IMR-90 (cell line): ENCODE results near the gene RPS15A. TPM values are rescaled to one million over a fixed set of nuclear protein-coding genes. Genes with fewer than 3 reads are reported as not detected.
"Not testable (repeated sequence)": the region's sequence is repeated elsewhere in the genome, so short reads cannot be mapped to it uniquely, and the experiment has no call there.

Experiments
- ATAC-seq: fragments of 200-7000 bp; cut with Tn5 transposase; 2 replicates; pipeline ENCODE4 v1.9.1; 2020; ENCODE audit warnings: low read depth, mild to moderate bottlenecking, moderate library complexity
- BruUV-seq: library from RNA; stranded (reverse); fragments of 400-500 nt; replicated peaks from 2 replicates; lab custom pipeline; 2021; lab: Mats Ljungman, UMichigan
- CTCF ChIA-PET: fragments of 300-600 bp; formaldehyde crosslinking; extraction: SDS; loops from one replicate; lab custom pipeline; 2021; ENCODE audit warnings: antibody characterized with exemption; lab: Yijun Ruan, JAX
- POLR2A ChIA-PET: fragments of 300-600 bp; sonication (Branson Sonifier 250); formaldehyde crosslinking; loops from one replicate; lab custom pipeline; 2022; ENCODE audit warnings: antibody characterized with exemption; ENCODE audit not compliant: unreplicated experiment; lab: Charles Lee
- DNase-seq: peaks from one replicate; pipeline ENCODE4 v3.0.0; 2013
- H2AFZ ChIP-seq: replicated peaks from 2 replicates; pipeline ENCODE3; 2013; ENCODE audit warnings: low read length, mild to moderate bottlenecking; ENCODE audit not compliant: poor library complexity
- H2AK5ac ChIP-seq: 2 replicates; pipeline ENCODE4 v1.6.1; 2013; ENCODE audit warnings: low read depth, low read length, inconsistent platforms
- H2AK9ac ChIP-seq: replicated peaks from 2 replicates; pipeline ENCODE3; 2013; ENCODE audit warnings: mild to moderate bottlenecking, low read depth, low read length, moderate library complexity; ENCODE audit not compliant: poor library complexity
- H2BK120ac ChIP-seq: 2 replicates; pipeline ENCODE4 v1.6.1; 2013; ENCODE audit warnings: low read depth, low read length, inconsistent platforms
- H2BK15ac ChIP-seq: 3 replicates; pipeline ENCODE4 v1.6.1; 2013; ENCODE audit warnings: low read depth, low read length, inconsistent platforms
- H2BK20ac ChIP-seq: 2 replicates; pipeline ENCODE4 v1.6.1; 2013; ENCODE audit warnings: low read depth, mild to moderate bottlenecking, inconsistent platforms, low read length, moderate library complexity
- H2BK5ac ChIP-seq: 2 replicates; pipeline ENCODE4 v1.6.1; 2013; ENCODE audit warnings: mild to moderate bottlenecking, low read depth, low read length, inconsistent platforms; ENCODE audit not compliant: poor library complexity, severe bottlenecking
- H3K14ac ChIP-seq: replicated peaks from 2 replicates; pipeline ENCODE4 v1.6.1; 2013; ENCODE audit warnings: low read depth, low read length, inconsistent platforms
- H3K18ac ChIP-seq: 2 replicates; pipeline ENCODE4 v1.6.1; 2013; ENCODE audit warnings: low read depth, low read length, control low read depth
- H3K23ac ChIP-seq: 2 replicates; pipeline ENCODE4 v1.6.1; 2013; ENCODE audit warnings: low read depth, low read length, inconsistent platforms
- H3K27ac ChIP-seq: 2 replicates; pipeline ENCODE4 v1.5.1; 2013; ENCODE audit warnings: mild to moderate bottlenecking, control low read depth, low read length; ENCODE audit not compliant: insufficient read depth
- H3K27me3 ChIP-seq: 2 replicates; pipeline ENCODE4 v1.6.1; 2013; ENCODE audit warnings: low read length; ENCODE audit not compliant: control insufficient read depth, insufficient read depth
- H3K36me3 ChIP-seq: 2 replicates; pipeline ENCODE4 v1.6.1; 2013; ENCODE audit warnings: low read length, mixed read lengths; ENCODE audit not compliant: control insufficient read depth, insufficient read depth
- H3K4ac ChIP-seq: 2 replicates; pipeline ENCODE4 v1.6.1; 2013; ENCODE audit warnings: low read depth, low read length, inconsistent platforms
- H3K4me1 ChIP-seq: 2 replicates; pipeline ENCODE4 v1.6.1; 2013; ENCODE audit warnings: low read length, mixed read lengths; ENCODE audit not compliant: control insufficient read depth, insufficient read depth
- H3K4me2 ChIP-seq: 2 replicates; pipeline ENCODE4 v1.6.1; 2013; ENCODE audit warnings: low read depth, mild to moderate bottlenecking, control low read depth, low read length, moderate library complexity
- H3K4me3 ChIP-seq: 2 replicates; pipeline ENCODE4 v1.5.1; 2013; ENCODE audit warnings: low read depth, mild to moderate bottlenecking, control low read depth, low read length, moderate library complexity; ENCODE audit not compliant: insufficient read depth
- H3K56ac ChIP-seq: 2 replicates; pipeline ENCODE4 v1.6.1; 2013; ENCODE audit warnings: low read length, inconsistent platforms; ENCODE audit not compliant: insufficient read depth; ENCODE audit errors: extremely low read depth
- H3K79me1 ChIP-seq, 2 experiments: 2 replicates each; pipeline ENCODE4 v1.6.1; 2013; ENCODE audit warnings: low read length in 2 of 2, inconsistent platforms in 1 of 2, low read depth in 1 of 2
- H3K9ac ChIP-seq: 2 replicates; pipeline ENCODE4 v1.6.1; 2013; ENCODE audit warnings: low read depth, low read length, control low read depth
- H3K9me1 ChIP-seq: 2 replicates; pipeline ENCODE4 v1.6.1; 2013; ENCODE audit warnings: low read length, inconsistent platforms; ENCODE audit not compliant: insufficient read depth
- H3K9me3 ChIP-seq: 2 replicates; pipeline ENCODE4 v1.6.1; 2013; ENCODE audit warnings: low read length; ENCODE audit not compliant: control insufficient read depth, insufficient read depth
- H4K20me1 ChIP-seq: 2 replicates; pipeline ENCODE4 v1.6.1; 2013; ENCODE audit warnings: low read length, inconsistent platforms; ENCODE audit not compliant: insufficient read depth
- H4K5ac ChIP-seq: 2 replicates; pipeline ENCODE4 v1.6.1; 2013; ENCODE audit warnings: mild to moderate bottlenecking, low read depth, low read length, control low read depth
- H4K8ac ChIP-seq, 2 experiments: 2 replicates each; pipeline ENCODE4 v1.6.1; 2013; ENCODE audit warnings: low read depth in 2 of 2, low read length in 2 of 2, control low read depth in 1 of 2, inconsistent platforms in 1 of 2
- H4K91ac ChIP-seq: 2 replicates; pipeline ENCODE4 v1.6.1; 2013; ENCODE audit warnings: low read depth, low read length, inconsistent platforms; ENCODE audit not compliant: insufficient read depth
- WGBS, 2 experiments: methylation state at CpG; one replicate each; pipeline versions ENCODE4 v1.1.5 to v1.1.7; 2013; ENCODE audit warnings: missing lambda C conversion rate in 2 of 2; ENCODE audit not compliant: insufficient read length in 1 of 2; ENCODE audit errors: extremely low coverage in 2 of 2; 5-methylcytosine and 5-hydroxymethylcytosine counted together
- dilution Hi-C: fragments of 300-500 bp; cut with HindIII; formaldehyde crosslinking; loops from one replicate; pipeline ENCODE4 v1.14.3; 2018; ENCODE audit warnings: low sequenced_read_pairs; ENCODE audit not compliant: unreplicated experiment
- in situ Hi-C: fragments of 300-500 bp; cut with MboI; formaldehyde crosslinking; loops from 3 replicates; pipeline ENCODE4 v1.14.3; 2019; ENCODE audit warnings: low sequenced_read_pairs, inconsistent platforms, mixed read lengths
- intact Hi-C: fragments of 100-400 bp; cut with micrococcal nuclease; formaldehyde crosslinking; loops from 2 replicates; pipeline ENCODE4 v1.10.0; 2022
- polyA plus RNA-seq, 3 experiments: library from polyadenylated mRNA; depleted of rRNA; stranded (reverse); fragments of >200 nt; gene quantifications; 2 replicates each; pipeline ENCODE4 v1.2.3, GENCODE V29; 2012; ENCODE audit warnings: low replicate concordance in 1 of 3
- total RNA-seq: library from RNA; depleted of rRNA; stranded (reverse); fragments of >200 nt; gene quantifications from 2 replicates; pipeline ENCODE4 v1.2.3, GENCODE V29; 2012

RPS15A gene
- total and polyA plus RNA-seq, 2 of the 4 experiments (the other 2 are of a cell fraction), result 4,588 to 4,619 TPM

- H3K18ac ChIP-seq, H3K23ac ChIP-seq, H3K27ac ChIP-seq, H3K9me3 ChIP-seq, H3K14ac ChIP-seq, H3K27me3 ChIP-seq, H4K91ac ChIP-seq, H3K4me2 ChIP-seq, H4K20me1 ChIP-seq, H2AK9ac ChIP-seq, H3K4ac ChIP-seq, H2AK5ac ChIP-seq, H2AFZ ChIP-seq, H4K8ac ChIP-seq, H2BK120ac ChIP-seq, H3K4me1 ChIP-seq, dilution Hi-C loops, H4K5ac ChIP-seq, H2BK15ac ChIP-seq, CTCF ChIA-PET, intact Hi-C loops, H2BK20ac ChIP-seq, ATAC-seq, H3K9ac ChIP-seq, H3K36me3 ChIP-seq, H3K56ac ChIP-seq, BruUV-seq, H3K79me1 ChIP-seq, POLR2A ChIA-PET, H3K9me1 ChIP-seq, in situ Hi-C loops, H3K4me3 ChIP-seq, DNase-seq, H2BK5ac ChIP-seq: not testable (repeated sequence)
- 93% methylated on average over 6 of the region's 11 CpGs; no CpG with 5 or more reads in 1 of the 2 experiments for WGBS, 2 experiments
Measured at GRCh38 chr16:18770336-18770962, 19.7 kb downstream of the RPS15A start.

DNA sequence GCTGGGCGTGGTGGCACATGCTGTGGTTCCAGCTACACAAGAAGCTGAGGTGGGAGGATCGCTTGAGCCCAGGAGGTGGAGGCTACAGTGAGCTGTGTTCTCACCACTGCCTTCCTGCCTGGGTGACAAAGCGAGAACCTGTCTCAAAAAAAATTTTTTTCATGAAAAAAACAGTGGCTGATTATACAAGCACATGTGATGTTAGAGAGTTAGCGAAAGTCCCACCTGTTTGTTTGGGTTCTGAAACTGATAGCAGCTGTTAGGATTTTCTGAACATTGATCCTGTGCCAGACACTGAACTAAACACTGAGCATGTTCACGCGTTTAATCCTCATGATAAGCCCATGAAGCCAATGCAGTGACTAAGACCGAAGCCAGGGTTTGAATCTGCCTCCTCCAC lies 22.9 kb downstream of the RPS15A start:
- H3K56ac ChIP-seq, H3K4me2 ChIP-seq, H3K79me1 ChIP-seq, in situ Hi-C loops, H4K20me1 ChIP-seq, ATAC-seq, H2AK5ac ChIP-seq, H2BK5ac ChIP-seq, H3K9me3 ChIP-seq, H4K8ac ChIP-seq, H4K91ac ChIP-seq, H3K14ac ChIP-seq, H3K23ac ChIP-seq, H3K4ac ChIP-seq, H2BK15ac ChIP-seq, intact Hi-C loops, H3K18ac ChIP-seq, H2BK120ac ChIP-seq, H3K27ac ChIP-seq, H2AFZ ChIP-seq, H3K36me3 ChIP-seq, dilution Hi-C loops, H3K4me1 ChIP-seq, H2AK9ac ChIP-seq, POLR2A ChIA-PET, CTCF ChIA-PET, BruUV-seq, H2BK20ac ChIP-seq, H3K9ac ChIP-seq, H3K9me1 ChIP-seq, H3K27me3 ChIP-seq, H3K4me3 ChIP-seq, DNase-seq, H4K5ac ChIP-seq: not testable (repeated sequence)
- WGBS, 2 experiments, result no CpG with 5 or more reads among the region's 7 CpGs
